H9 (cell line): Measurements from ENCODE around the gene GSG1L. TPM values are rescaled to one million over a fixed set of nuclear protein-coding genes. Genes with fewer than 3 reads are reported as not detected.

Source experiments
- DNase-seq: peaks from one replicate; pipeline ENCODE4 v3.0.0-alpha.2; 2017
- H2AFZ ChIP-seq: one replicate; pipeline ENCODE4 v1.6.1; 2013; ENCODE audit warnings: mild to moderate bottlenecking, low read length, control low read depth, moderate library complexity
- H2AK5ac ChIP-seq: 2 replicates; pipeline ENCODE4 v1.6.1; 2013; ENCODE audit warnings: low read length, control low read depth, mixed read lengths; ENCODE audit not compliant: insufficient read length
- H2BK120ac ChIP-seq: one replicate; pipeline ENCODE4 v1.6.1; 2013; ENCODE audit warnings: low read depth, mild to moderate bottlenecking, low read length, control low read depth, inconsistent platforms; ENCODE audit not compliant: poor library complexity, severe bottlenecking
- H2BK12ac ChIP-seq: 2 replicates; pipeline ENCODE4 v1.6.1; 2013; ENCODE audit warnings: low read length, control low read depth, mixed read lengths, low read depth; ENCODE audit not compliant: insufficient read length
- H2BK15ac ChIP-seq: 2 replicates; pipeline ENCODE4 v1.6.1; 2013; ENCODE audit warnings: low read depth, low read length, control low read depth
- H2BK20ac ChIP-seq: one replicate; pipeline ENCODE4 v1.6.1; 2013; ENCODE audit warnings: low read depth, mild to moderate bottlenecking, low read length, control low read depth, inconsistent platforms; ENCODE audit not compliant: poor library complexity, severe bottlenecking
- H2BK5ac ChIP-seq: 2 replicates; pipeline ENCODE4 v1.6.1; 2013; ENCODE audit warnings: low read length, control low read depth, mixed read lengths; ENCODE audit not compliant: insufficient read length
- H3K14ac ChIP-seq: 2 replicates; pipeline ENCODE4 v1.6.1; 2013; ENCODE audit warnings: low read length, control low read depth; ENCODE audit not compliant: insufficient read depth
- H3K18ac ChIP-seq: 2 replicates; pipeline ENCODE4 v1.6.1; 2013; ENCODE audit warnings: low read depth, mild to moderate bottlenecking, mixed read lengths, low read length, control low read depth; ENCODE audit not compliant: insufficient read length
- H3K23ac ChIP-seq: 2 replicates; pipeline ENCODE4 v1.6.1; 2013; ENCODE audit warnings: low read length, control low read depth, mixed read lengths, low read depth; ENCODE audit not compliant: insufficient read length
- H3K23me2 ChIP-seq: 2 replicates; pipeline ENCODE4 v1.6.1; 2013; ENCODE audit warnings: low read depth, mild to moderate bottlenecking, mixed read lengths, low read length, control low read depth; ENCODE audit not compliant: insufficient read length, poor library complexity, severe bottlenecking
- H3K27ac ChIP-seq: 2 replicates; pipeline ENCODE4 v1.5.1; 2013; ENCODE audit warnings: low read length, control low read depth, mixed read lengths, low read depth; ENCODE audit not compliant: insufficient read length
- H3K27me3 ChIP-seq: 2 replicates; pipeline ENCODE4 v1.6.1; 2013; ENCODE audit warnings: low read length, control low read depth, inconsistent platforms; ENCODE audit not compliant: insufficient read depth
- H3K4ac ChIP-seq: 2 replicates; pipeline ENCODE4 v1.6.1; 2013; ENCODE audit warnings: low read depth, mild to moderate bottlenecking, control low read depth, inconsistent platforms, low read length, moderate library complexity
- H3K4me1 ChIP-seq: 2 replicates; pipeline ENCODE4 v1.6.1; 2013; ENCODE audit warnings: low read length, control low read depth, inconsistent platforms; ENCODE audit not compliant: insufficient read depth
- H3K4me2 ChIP-seq: 2 replicates; pipeline ENCODE4 v1.6.1; 2013; ENCODE audit warnings: low read length, control low read depth, mixed read lengths; ENCODE audit not compliant: insufficient read length, insufficient read depth
- H3K56ac ChIP-seq: 2 replicates; pipeline ENCODE4 v1.6.1; 2013; ENCODE audit warnings: low read depth, mild to moderate bottlenecking, mixed read lengths, low read length, control low read depth; ENCODE audit not compliant: insufficient read length
- H3K79me1 ChIP-seq: 2 replicates; pipeline ENCODE4 v1.6.1; 2013; ENCODE audit warnings: low read depth, mild to moderate bottlenecking, moderate library complexity, low read length, control low read depth, inconsistent platforms; ENCODE audit not compliant: insufficient read depth, poor library complexity, severe bottlenecking
- H3K79me2 ChIP-seq: 2 replicates; pipeline ENCODE4 v1.6.1; 2013; ENCODE audit warnings: low read length, control low read depth, inconsistent platforms; ENCODE audit not compliant: insufficient read depth
- H3K9ac ChIP-seq: 2 replicates; pipeline ENCODE4 v1.6.1; 2013; ENCODE audit warnings: low read length, control low read depth, mixed read lengths; ENCODE audit not compliant: insufficient read length; ENCODE audit errors: extremely low read depth
- H3K9me3 ChIP-seq: one replicate; pipeline ENCODE4 v1.6.1; 2013; ENCODE audit warnings: low read depth, low read length, inconsistent platforms; ENCODE audit not compliant: control insufficient read depth
- H3T11ph ChIP-seq: one replicate; pipeline ENCODE4 v1.6.1; 2013; ENCODE audit warnings: mild to moderate bottlenecking, low read length, control low read depth, inconsistent platforms
- H4K20me1 ChIP-seq: one replicate; pipeline ENCODE4 v1.6.1; 2013; ENCODE audit not compliant: control insufficient read depth, insufficient read length, insufficient read depth
- H4K5ac ChIP-seq: 2 replicates; pipeline ENCODE4 v1.6.1; 2013; ENCODE audit warnings: low read depth, mild to moderate bottlenecking, mixed read lengths, low read length, control low read depth; ENCODE audit not compliant: insufficient read length
- H4K8ac ChIP-seq: replicated peaks from 2 replicates; pipeline ENCODE4 v1.6.1; 2013; ENCODE audit warnings: low read length, control low read depth, mixed read lengths, low read depth; ENCODE audit not compliant: insufficient read length
- H4K91ac ChIP-seq: 2 replicates; pipeline ENCODE4 v1.6.1; 2013; ENCODE audit warnings: low read depth, mild to moderate bottlenecking, moderate library complexity, mixed read lengths, low read length, control low read depth; ENCODE audit not compliant: insufficient read length
- H3K27ac Mint-ChIP-seq, 3 experiments: 2 replicates in 2 of 3; 3 replicates in 1 of 3; pipeline ENCODE4 v1.8.0; 2020 to 2021; ENCODE audit warnings: mixed read lengths in 3 of 3, mild to moderate bottlenecking in 1 of 3, moderate library complexity in 1 of 3
- H3K27me3 Mint-ChIP-seq: 2 replicates; pipeline ENCODE4 v1.8.0; 2021; ENCODE audit warnings: low read depth, mild to moderate bottlenecking, moderate library complexity, mixed read lengths
- H3K36me3 Mint-ChIP-seq, 3 experiments: 2 replicates in 2 of 3; 3 replicates in 1 of 3; pipeline ENCODE4 v1.8.0; 2020 to 2021; ENCODE audit warnings: low read depth in 3 of 3, mixed read lengths in 3 of 3; ENCODE audit not compliant: insufficient read depth in 1 of 3
- H3K4me1 Mint-ChIP-seq, 2 experiments: 2 replicates each; pipeline ENCODE4 v1.8.0; 2020; ENCODE audit warnings: mixed read lengths in 2 of 2
- H3K4me3 Mint-ChIP-seq, 2 experiments: 2 replicates in 1 of 2; 3 replicates in 1 of 2; pipeline ENCODE4 v1.8.0; 2020 to 2021; ENCODE audit warnings: mild to moderate bottlenecking in 2 of 2, mixed read lengths in 2 of 2, moderate library complexity in 1 of 2
- H3K9me3 Mint-ChIP-seq, 2 experiments: 2 replicates in 1 of 2; 3 replicates in 1 of 2; pipeline ENCODE4 v1.8.0; 2020; ENCODE audit warnings: mild to moderate bottlenecking in 2 of 2, mixed read lengths in 2 of 2, moderate library complexity in 1 of 2
- CTCF ChIP-seq: fragments of 200-600 bp; sonication (generic); conservative IDR thresholded peaks from 3 replicates; pipeline ENCODE4 v1.8.0; 2021; ENCODE audit warnings: antibody characterized with exemption, mild to moderate bottlenecking
- WGBS: extraction: QIAGEN DNeasy Blood & Tissue Kit; methylation state at CpG from one replicate; pipeline ENCODE4 v1.1.7; 2013; ENCODE audit warnings: missing lambda C conversion rate, low lambda C conversion rate, mixed read lengths; ENCODE audit not compliant: insufficient read length; ENCODE audit errors: extremely low coverage; 5-methylcytosine and 5-hydroxymethylcytosine counted together
- total RNA-seq: library from RNA; stranded (reverse); gene quantifications from 2 replicates; pipeline ENCODE4 v1.2.1, GENCODE V29; 2021

Gene GSG1L
- total RNA-seq, 1 experiment from 2014 or later, result 0.35 TPM

- Histone ChIP-seq H2AK5ac (no peak overlapping the region), H3K4me2 (no peak overlapping the region), H3K23ac (no peak overlapping the region), H2BK120ac (no peak overlapping the region), H3K14ac (no peak overlapping the region), H4K8ac (no peak overlapping the region), H4K5ac (no peak overlapping the region), H4K20me1 (no peaks in the 10 kb centered on the region), H2AFZ (no peak overlapping the region), H3K27me3 (no peaks in the 10 kb centered on the region; the same call in 1 of the 2 replicates), H4K91ac (no peak overlapping the region), H3K9ac (no peak overlapping the region), H2BK20ac (no peak overlapping the region), H3T11ph (no peak overlapping the region), H3K4ac (no peak overlapping the region), H3K27ac (no peak overlapping the region), H3K9me3 (peaks cover 10% of the 10 kb centered on the region), H3K18ac (no peak overlapping the region), H3K79me1 (no peaks in the 10 kb centered on the region), H3K56ac (no peak overlapping the region), H2BK15ac (no peak overlapping the region), H3K79me2 (no peaks in the 10 kb centered on the region), H2BK5ac (no peak overlapping the region), H3K4me1 (no peaks in the 10 kb centered on the region), H2BK12ac (no peak overlapping the region), H3K23me2 (no peaks in the 10 kb centered on the region)
- no peaks in the 10 kb centered on the region for H3K4me1 Mint-ChIP-seq
- H3K36me3 Mint-ChIP-seq, result peaks cover 3 to 5% (median 4%) of the 10 kb centered on the region in 3 experiments
- TF ChIP-seq CTCF, result no peak
- H3K27ac Mint-ChIP-seq, result no peak overlapping the region
- no peak for DNase-seq
- peaks cover 17 to 25% of the 10 kb centered on the region in 2 experiments for H3K9me3 Mint-ChIP-seq
- WGBS, result no CpG with 5 or more reads among the region's 1 CpG
- peaks cover 18% of the 10 kb centered on the region for H3K27me3 Mint-ChIP-seq
- H3K4me3 Mint-ChIP-seq, result no peak overlapping the region
Measured at GRCh38 chr16:27869411-27869810, 194.1 kb downstream of the GSG1L start.
